ENCODE measurements around the gene HOXA7. TPM values are rescaled to one million over a fixed set of nuclear protein-coding genes. Genes with fewer than 3 reads are reported as not detected.
A peak's percentile ranks its signal among the peaks of the same experiment; 100 is the strongest.

Gene HOXA7
- total RNA-seq, 1 experiment from 2014 or later: not detected

DNA sequence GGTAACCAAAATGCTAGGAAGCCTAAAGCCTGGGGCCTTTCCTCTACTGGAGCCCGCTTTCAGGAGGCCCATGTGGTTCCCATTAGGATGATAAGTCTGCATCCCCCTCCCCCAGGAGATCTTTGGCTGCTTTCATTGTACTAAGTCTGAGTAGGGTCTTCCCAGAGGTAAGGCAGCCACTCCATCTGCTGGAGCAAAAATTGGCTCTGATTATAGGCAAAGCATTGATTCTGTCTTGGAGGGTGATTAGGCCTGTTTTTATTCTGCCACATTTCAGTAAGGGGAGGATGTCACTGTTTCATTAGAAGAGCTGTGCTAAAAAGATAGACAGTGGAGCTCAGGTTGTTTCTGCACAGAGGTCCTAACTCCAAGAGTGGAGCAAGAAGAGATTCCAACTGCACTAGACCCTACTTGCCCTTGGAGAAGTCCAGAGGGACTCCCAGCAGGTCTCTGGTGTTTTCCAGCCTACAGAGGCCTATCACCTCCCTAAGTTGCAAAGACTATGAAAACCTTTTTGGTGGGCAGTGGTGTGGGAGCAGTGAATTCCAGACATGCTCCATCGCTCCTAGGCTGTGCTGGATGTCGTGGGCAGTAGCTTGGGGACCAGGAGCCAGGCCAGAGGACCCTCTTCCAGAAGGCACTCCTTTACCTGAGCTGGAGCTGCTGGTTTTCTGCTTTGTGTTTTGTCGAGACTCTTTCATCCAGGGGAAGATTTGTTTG is 46.8 kb downstream of the HOXA7 start:
- DNase-seq: peak; percentile 49
- Histone ChIP-seq H3K4me3 (ENCODE audit: insufficient read depth, low read depth, low read length) (no peak overlapping the region), H3K36me3 (replicated peaks; ENCODE audit: control insufficient read depth, insufficient read depth, low read length) (no peaks in the 10 kb centered on the region), H3K27me3 (ENCODE audit: control insufficient read depth, insufficient read depth, low read length) (peaks cover 97% of the 10 kb centered on the region)

GRCh38 chr7:27108390-27109127 is 47.9 kb downstream of the HOXA7 start:
- Histone ChIP-seq H3K27me3 (ENCODE audit: control insufficient read depth, insufficient read depth, low read length) (peaks cover 100% of the 10 kb centered on the region), H3K36me3 (replicated peaks; ENCODE audit: control insufficient read depth, insufficient read depth, low read length) (no peaks in the 10 kb centered on the region), H3K4me3 (ENCODE audit: insufficient read depth, low read depth, low read length) (peak overlapping the region; percentile 9; the same call in 1 of the 2 replicates)
- peak; percentile 92 for DNase-seq

- Histone ChIP-seq H3K4me3 (ENCODE audit: insufficient read depth, low read depth, low read length) (no peak overlapping the region; the same call in 1 of the 2 replicates), H3K27me3 (ENCODE audit: control insufficient read depth, insufficient read depth, low read length) (peaks cover 100% of the 10 kb centered on the region), H3K36me3 (replicated peaks; ENCODE audit: control insufficient read depth, insufficient read depth, low read length) (no peaks in the 10 kb centered on the region)
- DNase-seq: peak; percentile 72
Observed at GRCh38 chr7:27107391-27108381, 48.8 kb downstream of the HOXA7 start.

DNA sequence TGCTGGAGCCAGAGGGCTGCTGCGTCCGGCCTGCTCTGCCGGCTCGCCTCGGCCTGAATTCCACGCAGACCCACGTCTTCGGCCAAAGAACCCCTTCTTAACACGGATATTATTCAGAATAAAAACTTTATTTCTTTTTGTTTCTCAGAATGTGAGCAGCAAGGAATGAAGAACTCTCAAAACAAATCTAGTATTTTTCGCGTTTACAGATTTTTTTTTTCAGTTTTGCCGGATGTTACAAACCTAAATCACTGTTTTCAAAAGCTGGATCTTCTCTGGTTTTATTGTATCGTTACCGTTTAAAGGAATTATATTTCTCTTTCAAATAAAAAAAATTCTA is 49.6 kb downstream of the HOXA7 start:
- Histone ChIP-seq H3K4me3 (ENCODE audit: insufficient read depth, low read depth, low read length) (no peak overlapping the region), H3K36me3 (replicated peaks; ENCODE audit: control insufficient read depth, insufficient read depth, low read length) (no peaks in the 10 kb centered on the region), H3K27me3 (ENCODE audit: control insufficient read depth, insufficient read depth, low read length) (peaks cover 100% of the 10 kb centered on the region)
- no peak for DNase-seq

- peak; percentile 89 for DNase-seq
- Histone ChIP-seq H3K27me3 (ENCODE audit: control insufficient read depth, insufficient read depth, low read length) (peaks cover 100% of the 10 kb centered on the region), H3K4me3 (ENCODE audit: insufficient read depth, low read depth, low read length) (no peak overlapping the region), H3K36me3 (replicated peaks; ENCODE audit: control insufficient read depth, insufficient read depth, low read length) (no peaks in the 10 kb centered on the region)
Observed at GRCh38 chr7:27106181-27106900, 50.1 kb downstream of the HOXA7 start.

- no peak overlapping the region for H3K4me3 ChIP-seq (ENCODE audit: insufficient read depth, low read depth, low read length)
- peaks cover 100% of the 10 kb centered on the region for H3K27me3 ChIP-seq (ENCODE audit: control insufficient read depth, insufficient read depth, low read length)
- no peaks in the 10 kb centered on the region for H3K36me3 ChIP-seq (replicated peaks; ENCODE audit: control insufficient read depth, insufficient read depth, low read length)
- DNase-seq: peak; percentile 26
Observed at GRCh38 chr7:27105301-27106031, 51.0 kb downstream of the HOXA7 start.

- DNase-seq: no peak
- Histone ChIP-seq H3K27me3 (ENCODE audit: control insufficient read depth, insufficient read depth, low read length) (peaks cover 100% of the 10 kb centered on the region), H3K36me3 (replicated peaks; ENCODE audit: control insufficient read depth, insufficient read depth, low read length) (no peaks in the 10 kb centered on the region), H3K4me3 (ENCODE audit: insufficient read depth, low read depth, low read length) (no peak overlapping the region)
Observed at GRCh38 chr7:27104341-27105058, 52.0 kb downstream of the HOXA7 start.

Other genes with a start within 250 kb of the HOXA7 start
- gene HOXA1, start 60.7 kb downstream of the HOXA7 start, total RNA-seq (2014; rRNA removed; shearing (Covaris generic)): 0.10 TPM in 1 of 2 replicates, not detected in the other
- not detected in 2 replicates for gene HOXA2, start 54.0 kb downstream of the HOXA7 start, total RNA-seq (2014; rRNA removed; shearing (Covaris generic))
- not detected in 2 replicates for gene HOXA4, start 25.9 kb downstream of the HOXA7 start, total RNA-seq (2014; rRNA removed; shearing (Covaris generic))
- gene HOXA5, start 13.0 kb downstream of the HOXA7 start, total RNA-seq (2014; rRNA removed; shearing (Covaris generic)): not detected in 2 replicates
- gene HOXA6, start 8.9 kb downstream of the HOXA7 start, total RNA-seq (2014; rRNA removed; shearing (Covaris generic)): not detected in 2 replicates
- not detected in 2 replicates for gene HOXA3, start 4.1 kb downstream of the HOXA7 start, total RNA-seq (2014; rRNA removed; shearing (Covaris generic))
- gene HOXA9, start 8.9 kb upstream of the HOXA7 start, total RNA-seq (2014; rRNA removed; shearing (Covaris generic)): not detected in 2 replicates
- gene HOXA10, start 17.6 kb upstream of the HOXA7 start, total RNA-seq (2014; rRNA removed; shearing (Covaris generic)): not detected in 2 replicates
- not detected in 2 replicates for gene HOXA11, start 28.6 kb upstream of the HOXA7 start, total RNA-seq (2014; rRNA removed; shearing (Covaris generic))
- not detected in 2 replicates for gene HOXA13, start 43.4 kb upstream of the HOXA7 start, total RNA-seq (2014; rRNA removed; shearing (Covaris generic))
- not detected in 2 replicates for gene EVX1, start 86.1 kb upstream of the HOXA7 start, total RNA-seq (2014; rRNA removed; shearing (Covaris generic))